Measurements from ENCODE around the gene CELF2. TPM values are rescaled to one million over a fixed set of nuclear protein-coding genes. Genes with fewer than 3 reads are reported as not detected.

The CELF2 gene
- total and polyA plus RNA-seq, 12 donors: 13.0 to 90.9 (median 80.9) TPM

GRCh38 chr10:11045995-11046775 lies 28.5 kb downstream of the CELF2 start:
- H3K27me3 ChIP-seq: no peaks in the 10 kb centered on the region
- H3K4me3 ChIP-seq: peak overlapping the region in 7 of 10 donors; percentile 1 to 28 (median 16)
- no peaks in the 10 kb centered on the region for H3K9me3 ChIP-seq
- H3K36me3 ChIP-seq: no peaks in the 10 kb centered on the region
- 37 to 49% methylated on average over 23 of the region's 23 CpGs for WGBS, 2 donors
- peak overlapping the region; percentile 61 to 86 (median 71) for H3K27ac ChIP-seq
- intact Hi-C loops (cut with DNase I): loop anchor here in 4 of 10 donors (5.0 to 10.0 kb wide), 4 partner anchors 66 to 219 kb away; no protein-coding TSS in a partner anchor
- H3K4me1 ChIP-seq: peaks cover 25 to 89% (median 75%) of the 10 kb centered on the region in 9 donors
- no peak for TF ChIP-seq CTCF (IDR thresholded peaks at IDR 0.05)
- DNase-seq (peak; percentile 70 to 82), ATAC-seq (peak; percentile 32 to 82 (median 72))

DNA sequence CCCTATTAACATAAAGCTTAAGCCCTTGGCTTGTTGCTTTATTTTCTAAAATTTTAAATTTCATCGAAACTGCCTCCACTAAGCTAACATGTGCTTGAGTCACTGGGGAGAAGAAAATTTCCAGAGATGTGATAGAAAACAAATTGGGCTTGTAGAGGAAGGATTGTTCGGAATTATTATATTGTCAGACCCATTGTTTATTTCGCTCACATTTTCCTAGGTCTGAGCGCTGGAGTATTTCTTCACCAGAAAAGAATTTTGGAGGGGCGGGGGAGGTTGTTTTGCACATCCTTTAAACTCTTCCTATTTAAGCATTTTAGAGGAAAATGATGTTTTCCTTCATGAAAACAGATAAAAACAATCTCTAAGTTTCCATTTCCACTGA lies 29.1 kb downstream of the CELF2 start:
- ATAC-seq: peak in 4 of 8 donors; percentile 13 to 36 (median 20)
- H3K4me3 ChIP-seq: peak overlapping the region in 2 of 10 donors; percentile 16 to 28
- peak overlapping the region; percentile 50 to 86 (median 71) for H3K27ac ChIP-seq
- no peaks in the 10 kb centered on the region for H3K36me3 ChIP-seq
- no peak for DNase-seq
- H3K4me1 ChIP-seq: peaks cover 28 to 95% (median 81%) of the 10 kb centered on the region in 9 donors
- no peaks in the 10 kb centered on the region for H3K9me3 ChIP-seq
- intact Hi-C loops (cut with DNase I): loop anchor here in 4 of 10 donors (5.0 to 10.0 kb wide), 4 partner anchors 66 to 218 kb away; no protein-coding TSS in a partner anchor
- WGBS, 2 donors: 59 to 73% methylated on average over 5 of the region's 5 CpGs
- H3K27me3 ChIP-seq: no peaks in the 10 kb centered on the region
- TF ChIP-seq CTCF (IDR thresholded peaks at IDR 0.05): no peak

GRCh38 chr10:11048707-11049278 lies 31.1 kb downstream of the CELF2 start:
- Histone ChIP-seq H3K4me3 (no peak overlapping the region), H3K36me3 (no peaks in the 10 kb centered on the region), H3K27ac (peak overlapping the region in 9 of 10 donors; percentile 62 to 86 (median 69)), H3K9me3 (no peaks in the 10 kb centered on the region), H3K4me1 (peaks cover 28 to 92% (median 76%) of the 10 kb centered on the region in 9 donors), H3K27me3 (no peaks in the 10 kb centered on the region)
- intact Hi-C loops (cut with DNase I): loop anchor here in 4 of 10 donors (5.0 to 10.0 kb wide), 4 partner anchors 64 to 216 kb away; no protein-coding TSS in a partner anchor
- no peak for TF ChIP-seq CTCF (IDR thresholded peaks at IDR 0.05)
- WGBS, 2 donors: 31 to 37% methylated on average over 1 of the region's 1 CpG
- ATAC-seq (peak in 5 of 8 donors; percentile 20 to 68 (median 60)), DNase-seq (no peak)

- intact Hi-C loops (cut with DNase I): loop anchor here in 5 of 10 donors (5.0 to 10.0 kb wide), 4 partner anchors 62 to 215 kb away; no protein-coding TSS in a partner anchor
- Histone ChIP-seq H3K27ac (peak overlapping the region; percentile 36 to 86 (median 68)), H3K4me1 (peaks cover 28 to 82% (median 66%) of the 10 kb centered on the region in 9 donors)
Measured at GRCh38 chr10:11049806-11050205, 32.1 kb downstream of the CELF2 start.

More at GRCh38 chr10:11049806-11050205, 32.1 kb downstream of the CELF2 start:
- TF ChIP-seq CTCF (IDR thresholded peaks at IDR 0.05): no peak
- Histone ChIP-seq H3K27me3 (no peaks in the 10 kb centered on the region), H3K9me3 (no peaks in the 10 kb centered on the region), H3K4me3 (no peak overlapping the region), H3K36me3 (no peaks in the 10 kb centered on the region)
- ATAC-seq (peak in 2 of 8 donors; percentile 11 to 29), DNase-seq (no peak)
- WGBS, 2 donors: 75 to 83% methylated on average over 5 of the region's 5 CpGs
